Spleen (tissue), 13 donors: ENCODE data around the gene CREB3L4. TPM values are rescaled to one million over a fixed set of nuclear protein-coding genes. Genes with fewer than 3 reads are reported as not detected.

ENCODE experiments used
- DNase-seq: peaks from one replicate; pipeline ENCODE4 v3.0.0-alpha.2; 2020
- H3K27ac ChIP-seq, 8 donors: fragments of 200-600 bp; sonication (generic) in 7 of 8; 1 replicate in 4 of 8; 2 replicates in 4 of 8; pipeline versions ENCODE4 v1.5.0 to v1.8.0; 2016 to 2021; ENCODE audit warnings: inconsistent platforms in 4 of 8, mild to moderate bottlenecking in 4 of 8, moderate library complexity in 1 of 8
- H3K27me3 ChIP-seq, 7 donors: fragments of 200-600 bp; sonication (generic) in 6 of 7; replicated peaks in 1 of 7; 1 replicate in 4 of 7; 2 replicates in 3 of 7; pipeline versions ENCODE4 v1.5.0 to v1.8.0; 2016 to 2021; ENCODE audit warnings: inconsistent platforms in 3 of 7, mild to moderate bottlenecking in 1 of 7
- H3K36me3 ChIP-seq, 6 donors: fragments of 200-600 bp; sonication (generic) in 5 of 6; 1 replicate in 4 of 6; 2 replicates in 2 of 6; pipeline versions ENCODE4 v1.5.0 to v1.8.0; 2016 to 2021; ENCODE audit warnings: inconsistent platforms in 2 of 6
- H3K4me1 ChIP-seq, 6 donors: fragments of 200-600 bp; sonication (generic) in 5 of 6; 1 replicate in 3 of 6; 2 replicates in 3 of 6; pipeline versions ENCODE4 v1.5.0 to v1.8.0; 2016 to 2021; ENCODE audit warnings: inconsistent platforms in 3 of 6
- H3K4me3 ChIP-seq, 8 donors: fragments of 200-600 bp; sonication (generic) in 7 of 8; 1 replicate in 4 of 8; 2 replicates in 4 of 8; pipeline versions ENCODE4 v1.5.0 to v1.8.0; 2016 to 2021; ENCODE audit warnings: inconsistent platforms in 4 of 8, mild to moderate bottlenecking in 4 of 8, moderate library complexity in 2 of 8
- H3K9me3 ChIP-seq, 8 donors: fragments of 200-600 bp; sonication (generic) in 7 of 8; 1 replicate in 4 of 8; 2 replicates in 4 of 8; pipeline versions ENCODE4 v1.5.0 to v1.8.0; 2016 to 2021; ENCODE audit warnings: inconsistent platforms in 4 of 8
- CTCF ChIP-seq, 11 experiments: fragments of 200-600 bp in 7 of 11; fragments of 450-650 bp in 4 of 11; sonication (generic) in 4 of 11; IDR thresholded peaks in 8 of 11; conservative IDR thresholded peaks in 3 of 11; 1 replicate in 7 of 11; 2 replicates in 4 of 11; pipeline versions ENCODE4 v1.4.0 to v1.8.0; 2016 to 2021; ENCODE audit warnings: antibody characterized with exemption in 11 of 11, inconsistent platforms in 4 of 11, mild to moderate bottlenecking in 1 of 11
- POLR2A ChIP-seq, 3 donors: fragments of 450-650 bp; IDR thresholded peaks; one replicate each; pipeline ENCODE4 v1.5.1; 2017; ENCODE audit warnings: antibody characterized with exemption in 3 of 3, mild to moderate bottlenecking in 1 of 3
- POLR2AphosphoS5 ChIP-seq, 3 donors: sonication (generic); formaldehyde crosslinking; IDR thresholded peaks; one replicate each; pipeline ENCODE4 v1.5.1; 2017; ENCODE audit warnings: antibody characterized with exemption in 3 of 3
- WGBS, 5 donors: extraction: QIAGEN DNeasy Blood & Tissue Kit in 3 of 5; methylation state at CpG; one replicate each; pipeline versions ENCODE4 v1.1.5 to v1.1.7; 2013 to 2018; 5-methylcytosine and 5-hydroxymethylcytosine counted together
- intact Hi-C: fragments of 100-400 bp; cut with DNase I; formaldehyde crosslinking; loops from one replicate; pipeline ENCODE4 v1.15.0; 2023; ENCODE audit warnings: low total_unique reads
- long read RNA-seq, 2 donors: transcript quantifications; one replicate each; lab custom pipeline, GENCODE V29; 2026
- polyA plus RNA-seq, 3 donors: library from polyadenylated mRNA; stranded (reverse); fragments of 200-250 nt; gene quantifications; one replicate each; pipeline ENCODE4 v1.2.1, GENCODE V29; 2013
- total RNA-seq, 7 donors: library from RNA; depleted of rRNA in 3 of 7; stranded (reverse); fragments of >200 nt in 3 of 7; fragmentation: NEBNext Ultra II Directional in 4 of 7; extraction: Animal tissue kit (Norgen Biotek cat#: 25700) in 4 of 7; gene quantifications; one replicate each; pipeline versions ENCODE4 v1.1.0 to v1.2.1, GENCODE V29; 2016 to 2021
- donor health status: healthy with polysubstance abuse.
- donor health status: DM: no; HTN: no; CAD: no; lungs with moderate emphysema.
- donor health status: DM: no; HTN: no; CAD: no.
- donor health status: Bipolar disorder and iron deficiency.
- donor health status: healthy.
- donor health status: DM: no; HTN: no; CAD: no.
- donor health status: DM: yes; HTN: yes; CAD: no.

CREB3L4 gene
- total RNA-seq (10 to 100 TPM in 2 of 7 donors, 1 to 10 TPM in 5; 6.1 to 18.0 (median 9.1) TPM), polyA plus RNA-seq (10 to 100 TPM in 2 of 3 donors, 1 to 10 TPM in 1; 8.9 to 13.3 (median 11.7) TPM)
- long read RNA-seq, donor 1, partial matches to known transcripts: 0 of 1 reads
- long read RNA-seq, donor 1, other reads (novel, unspliced or antisense): 0 of 1 reads
- long read RNA-seq, donor 2, partial matches to known transcripts: 11 of 13 reads
- long read RNA-seq, donor 2, other reads (novel, unspliced or antisense): 0 of 13 reads

- WGBS, 5 donors: 0 to 1% (median 0%) methylated on average over 40 to 60 of the region's 60 CpGs
- H3K4me3 ChIP-seq: peak within 1 kb of the TSS; percentile 62 to 83 (median 69)
- intact Hi-C loops: no loop called here
- peaks cover 36 to 74% (median 57%) of the 10 kb centered on the region in 6 donors for H3K4me1 ChIP-seq
- peaks cover 0 to 3% (median 0%) of the 10 kb centered on the region in 6 donors for H3K36me3 ChIP-seq
- peak within 1 kb of the TSS; percentile 95 to 98 (median 96) for H3K27ac ChIP-seq
- H3K9me3 ChIP-seq: no peaks in the 10 kb centered on the region
- DNase-seq: peak; percentile 96
- H3K27me3 ChIP-seq: no peaks in the 10 kb centered on the region
- peak; percentile 91 to 97 (median 95) for TF ChIP-seq POLR2AphosphoS5 (IDR thresholded peaks at IDR 0.05)
- TF ChIP-seq CTCF (IDR thresholded peaks at IDR 0.05 in 8 of 11, conservative IDR thresholded peaks at IDR 0.05 in 3 of 11): peak in 9 of 11 experiments; percentile 12 to 58 (median 45)
- peak in 2 of 3 donors; percentile 9 to 79 for TF ChIP-seq POLR2A (IDR thresholded peaks at IDR 0.05)
Observed at GRCh38 chr1:153967107-153967999, at the start of gene CREB3L4. Gene CREB3L4, plus strand, starts transcription at chr1:153967902. Its CDS starts 624 bp downstream, at chr1:153968526.

- Histone ChIP-seq H3K36me3 (peaks cover 0 to 40% (median 12%) of the 10 kb centered on the region in 6 donors), H3K9me3 (no peaks in the 10 kb centered on the region), H3K27ac (peak overlapping the region in 7 of 8 donors; percentile 28 to 97 (median 94)), H3K4me1 (peaks cover 36 to 83% (median 60%) of the 10 kb centered on the region in 6 donors), H3K4me3 (peak overlapping the region in 2 of 8 donors; percentile 82 to 95), H3K27me3 (no peaks in the 10 kb centered on the region)
- intact Hi-C loops: no loop called here
- DNase-seq: no peak
- TF ChIP-seq CTCF (IDR thresholded peaks at IDR 0.05 in 8 of 11, conservative IDR thresholded peaks at IDR 0.05 in 3 of 11): peak in 1 of 11 experiments; percentile 27
- TF ChIP-seq POLR2AphosphoS5 (IDR thresholded peaks at IDR 0.05): no peak
- 45 to 54% (median 47%) methylated on average over 4 of the region's 4 CpGs for WGBS, 5 donors
Observed at GRCh38 chr1:153919876-153920852, 47.5 kb upstream of the CREB3L4 start.

GRCh38 chr1:153921080-153921802 lies 46.5 kb upstream of the CREB3L4 start:
- no peak for DNase-seq
- Histone ChIP-seq H3K36me3 (peaks cover 0 to 29% (median 3%) of the 10 kb centered on the region in 6 donors), H3K27me3 (no peaks in the 10 kb centered on the region), H3K4me1 (peaks cover 36 to 73% (median 60%) of the 10 kb centered on the region in 6 donors), H3K27ac (peak overlapping the region in 7 of 8 donors; percentile 78 to 97 (median 95)), H3K4me3 (peak overlapping the region; percentile 67 to 97 (median 84)), H3K9me3 (no peaks in the 10 kb centered on the region)
- intact Hi-C loops: no loop called here
- WGBS, 5 donors: 17 to 37% (median 30%) methylated on average over 3 of the region's 3 CpGs
- no peak for TF ChIP-seq CTCF (IDR thresholded peaks at IDR 0.05 in 8 of 11, conservative IDR thresholded peaks at IDR 0.05 in 3 of 11)
- TF ChIP-seq POLR2AphosphoS5 (IDR thresholded peaks at IDR 0.05): no peak
- no peak for TF ChIP-seq POLR2A (IDR thresholded peaks at IDR 0.05)
